Measurements from ENCODE around the gene CCNYL1.

CCNYL1 gene

GRCh38 chr2:207743514-207743913 is 32.1 kb downstream of the CCNYL1 start:
- peaks cover 4% of the 10 kb centered on the region for H3K36me3 ChIP-seq (replicated peaks; ENCODE audit: low read depth, low read length)
- H3K9ac ChIP-seq (ENCODE audit: low read length), result no peak overlapping the region
- peaks cover 5% of the 10 kb centered on the region; the same call in 1 of the 2 replicates for H3K4me1 ChIP-seq (ENCODE audit: low read length)
- H3K4me2 ChIP-seq (ENCODE audit: low read length), result no peak overlapping the region
- no peaks in the 10 kb centered on the region for H4K20me1 ChIP-seq (ENCODE audit: insufficient read depth, low read length)
- H3K27ac ChIP-seq (ENCODE audit: low read length), result no peak overlapping the region
- TF ChIP-seq CTCF (IDR thresholded peaks at IDR 0.05; ENCODE audit: low read depth, low read length), result no peak
- no peak for TF ChIP-seq EZH2phosphoT487 (IDR thresholded peaks at IDR 0.05; ENCODE audit: low read depth)
- no peak overlapping the region for H2AFZ ChIP-seq (ENCODE audit: low read depth, low read length)
- H3K9me3 ChIP-seq (ENCODE audit: insufficient read depth, low read length), result no peaks in the 10 kb centered on the region
- H3K4me3 ChIP-seq (ENCODE audit: low read length), result no peak overlapping the region
- no peaks in the 10 kb centered on the region for H3K79me2 ChIP-seq (ENCODE audit: low read length)
- no peaks in the 10 kb centered on the region; the same call in 1 of the 2 replicates for H3K27me3 ChIP-seq (ENCODE audit: low read depth, low read length)

GRCh38 chr2:207744050-207744449 is 32.6 kb downstream of the CCNYL1 start:
- Histone ChIP-seq H3K4me3 (ENCODE audit: low read length) (no peak overlapping the region), H4K20me1 (ENCODE audit: insufficient read depth, low read length) (no peaks in the 10 kb centered on the region), H3K9ac (ENCODE audit: low read length) (no peak overlapping the region), H3K4me1 (ENCODE audit: low read length) (peaks cover 5% of the 10 kb centered on the region; the same call in 1 of the 2 replicates), H3K9me3 (ENCODE audit: insufficient read depth, low read length) (no peaks in the 10 kb centered on the region), H3K79me2 (ENCODE audit: low read length) (no peaks in the 10 kb centered on the region), H3K4me2 (ENCODE audit: low read length) (no peak overlapping the region), H3K27ac (ENCODE audit: low read length) (no peak overlapping the region), H3K36me3 (replicated peaks; ENCODE audit: low read depth, low read length) (peaks cover 4% of the 10 kb centered on the region), H3K27me3 (ENCODE audit: low read depth, low read length) (no peaks in the 10 kb centered on the region; the same call in 1 of the 2 replicates), H2AFZ (ENCODE audit: low read depth, low read length) (no peak overlapping the region)
- TF ChIP-seq CTCF (IDR thresholded peaks at IDR 0.05; ENCODE audit: low read depth, low read length) (no peak), EZH2phosphoT487 (IDR thresholded peaks at IDR 0.05; ENCODE audit: low read depth) (no peak)

- peaks cover 5% of the 10 kb centered on the region; the same call in 1 of the 2 replicates for H3K4me1 ChIP-seq (ENCODE audit: low read length)
These were observed 33.0 kb downstream of the CCNYL1 start for GRCh38 chr2:207744451-207744850.

GRCh38 chr2:207746131-207746530 is 34.7 kb downstream of the CCNYL1 start:
- H4K20me1 ChIP-seq (ENCODE audit: insufficient read depth, low read length), result no peaks in the 10 kb centered on the region
- H3K27ac ChIP-seq (ENCODE audit: low read length), result no peak overlapping the region
- H3K4me2 ChIP-seq (ENCODE audit: low read length), result no peak overlapping the region
- H2AFZ ChIP-seq (ENCODE audit: low read depth, low read length), result no peak overlapping the region
- no peak overlapping the region for H3K4me3 ChIP-seq (ENCODE audit: low read length)
- TF ChIP-seq CTCF (IDR thresholded peaks at IDR 0.05; ENCODE audit: low read depth, low read length) (peak; percentile 99), EZH2phosphoT487 (IDR thresholded peaks at IDR 0.05; ENCODE audit: low read depth) (no peak)
- peaks cover 7% of the 10 kb centered on the region for H3K36me3 ChIP-seq (replicated peaks; ENCODE audit: low read depth, low read length)
- H3K27me3 ChIP-seq (ENCODE audit: low read depth, low read length), result no peaks in the 10 kb centered on the region
- H3K4me1 ChIP-seq (ENCODE audit: low read length), result peaks cover 5% of the 10 kb centered on the region; the same call in 1 of the 2 replicates
- H3K79me2 ChIP-seq (ENCODE audit: low read length), result no peaks in the 10 kb centered on the region
- H3K9me3 ChIP-seq (ENCODE audit: insufficient read depth, low read length), result no peaks in the 10 kb centered on the region
- no peak overlapping the region for H3K9ac ChIP-seq (ENCODE audit: low read length)

More at GRCh38 chr2:207744451-207744850, 33.0 kb downstream of the CCNYL1 start:
- Histone ChIP-seq H3K27me3 (ENCODE audit: low read depth, low read length) (no peaks in the 10 kb centered on the region; the same call in 1 of the 2 replicates), H2AFZ (ENCODE audit: low read depth, low read length) (no peak overlapping the region), H3K36me3 (replicated peaks; ENCODE audit: low read depth, low read length) (peaks cover 4% of the 10 kb centered on the region), H4K20me1 (ENCODE audit: insufficient read depth, low read length) (no peaks in the 10 kb centered on the region), H3K27ac (ENCODE audit: low read length) (no peak overlapping the region), H3K9me3 (ENCODE audit: insufficient read depth, low read length) (no peaks in the 10 kb centered on the region), H3K9ac (ENCODE audit: low read length) (no peak overlapping the region), H3K4me2 (ENCODE audit: low read length) (no peak overlapping the region), H3K79me2 (ENCODE audit: low read length) (no peaks in the 10 kb centered on the region), H3K4me3 (ENCODE audit: low read length) (no peak overlapping the region)
- TF ChIP-seq CTCF (IDR thresholded peaks at IDR 0.05; ENCODE audit: low read depth, low read length) (no peak), EZH2phosphoT487 (IDR thresholded peaks at IDR 0.05; ENCODE audit: low read depth) (no peak)

Measured in OCI-LY3 (cell line).